ENCODE measurements around the gene CLDN6. TPM values are rescaled to one million over a fixed set of nuclear protein-coding genes. Genes with fewer than 3 reads are reported as not detected.

The CLDN6 gene
- total RNA-seq, 1 experiment from 2014 or later, result 528 TPM

GRCh38 chr16:3042376-3042775 is 24.4 kb upstream of the CLDN6 start:
- no peak overlapping the region for H3K4me3 ChIP-seq (ENCODE audit: insufficient read depth, low read depth, low read length)
- peaks cover 17% of the 10 kb centered on the region for H3K27me3 ChIP-seq (ENCODE audit: control insufficient read depth, insufficient read depth, low read length)
- no peaks in the 10 kb centered on the region for H3K36me3 ChIP-seq (replicated peaks; ENCODE audit: control insufficient read depth, insufficient read depth, low read length)
- no peak for DNase-seq

- H3K4me3 ChIP-seq (ENCODE audit: insufficient read depth, low read depth, low read length), result no peak overlapping the region
- peak; percentile 45 for DNase-seq
- H3K27me3 ChIP-seq (ENCODE audit: control insufficient read depth, insufficient read depth, low read length), result peaks cover 27% of the 10 kb centered on the region
- H3K36me3 ChIP-seq (replicated peaks; ENCODE audit: control insufficient read depth, insufficient read depth, low read length), result no peaks in the 10 kb centered on the region; the same call in 1 of the 2 replicates
These were observed 20.9 kb upstream of the CLDN6 start for GRCh38 chr16:3038896-3039295.

GRCh38 chr16:3038256-3038655 is 20.3 kb upstream of the CLDN6 start:
- H3K27me3 ChIP-seq (ENCODE audit: control insufficient read depth, insufficient read depth, low read length), result peaks cover 27% of the 10 kb centered on the region
- DNase-seq, result peak; percentile 87
- H3K36me3 ChIP-seq (replicated peaks; ENCODE audit: control insufficient read depth, insufficient read depth, low read length), result no peaks in the 10 kb centered on the region; the same call in 1 of the 2 replicates
- H3K4me3 ChIP-seq (ENCODE audit: insufficient read depth, low read depth, low read length), result no peak overlapping the region

- no peaks in the 10 kb centered on the region; the same call in 1 of the 2 replicates for H3K36me3 ChIP-seq (replicated peaks; ENCODE audit: control insufficient read depth, insufficient read depth, low read length)
- H3K4me3 ChIP-seq (ENCODE audit: insufficient read depth, low read depth, low read length), result peak within 1 kb of the TSS; percentile 55
- H3K27me3 ChIP-seq (ENCODE audit: control insufficient read depth, insufficient read depth, low read length), result peaks cover 27% of the 10 kb centered on the region
- peak; percentile 96 for DNase-seq
These were observed 18.8 kb upstream of the CLDN6 start, which contains the start of gene BICDL2 for GRCh38 chr16:3036726-3037315. Gene BICDL2, minus strand, starts transcription at chr16:3036944. Its CDS starts 1,448 bp downstream, at chr16:3035496.

- Histone ChIP-seq H3K36me3 (replicated peaks; ENCODE audit: control insufficient read depth, insufficient read depth, low read length) (no peaks in the 10 kb centered on the region; the same call in 1 of the 2 replicates), H3K27me3 (ENCODE audit: control insufficient read depth, insufficient read depth, low read length) (peaks cover 27% of the 10 kb centered on the region), H3K4me3 (ENCODE audit: insufficient read depth, low read depth, low read length) (peak overlapping the region; percentile 55)
- DNase-seq, result peak; percentile 87
These were observed 18.2 kb upstream of the CLDN6 start for GRCh38 chr16:3035972-3036725.

- Histone ChIP-seq H3K4me3 (ENCODE audit: insufficient read depth, low read depth, low read length) (peak overlapping the region; percentile 55; the same call in 1 of the 2 replicates), H3K36me3 (replicated peaks; ENCODE audit: control insufficient read depth, insufficient read depth, low read length) (no peaks in the 10 kb centered on the region; the same call in 1 of the 2 replicates), H3K27me3 (ENCODE audit: control insufficient read depth, insufficient read depth, low read length) (peaks cover 29% of the 10 kb centered on the region)
- DNase-seq, result peak; percentile 61
These were observed 17.4 kb upstream of the CLDN6 start for GRCh38 chr16:3035289-3035971.

GRCh38 chr16:3032624-3033023 is 14.6 kb upstream of the CLDN6 start:
- H3K27me3 ChIP-seq (ENCODE audit: control insufficient read depth, insufficient read depth, low read length), result peaks cover 40% of the 10 kb centered on the region
- H3K4me3 ChIP-seq (ENCODE audit: insufficient read depth, low read depth, low read length), result no peak overlapping the region
- no peaks in the 10 kb centered on the region; the same call in 1 of the 2 replicates for H3K36me3 ChIP-seq (replicated peaks; ENCODE audit: control insufficient read depth, insufficient read depth, low read length)
- DNase-seq, result no peak

- peak; percentile 51 for DNase-seq
- Histone ChIP-seq H3K4me3 (ENCODE audit: insufficient read depth, low read depth, low read length) (no peak overlapping the region), H3K36me3 (replicated peaks; ENCODE audit: control insufficient read depth, insufficient read depth, low read length) (peaks cover 13% of the 10 kb centered on the region), H3K27me3 (ENCODE audit: control insufficient read depth, insufficient read depth, low read length) (peaks cover 22% of the 10 kb centered on the region)
These were observed 12.5 kb upstream of the CLDN6 start for GRCh38 chr16:3030222-3031212.

- DNase-seq, result peak; percentile 63
- Histone ChIP-seq H3K4me3 (ENCODE audit: insufficient read depth, low read depth, low read length) (no peak overlapping the region), H3K36me3 (replicated peaks; ENCODE audit: control insufficient read depth, insufficient read depth, low read length) (peaks cover 13% of the 10 kb centered on the region), H3K27me3 (ENCODE audit: control insufficient read depth, insufficient read depth, low read length) (peaks cover 19% of the 10 kb centered on the region)
These were observed 11.7 kb upstream of the CLDN6 start for GRCh38 chr16:3029491-3030221.

GRCh38 chr16:3028716-3029319 is 10.8 kb upstream of the CLDN6 start:
- H3K4me3 ChIP-seq (ENCODE audit: insufficient read depth, low read depth, low read length), result no peak overlapping the region
- peak; percentile 36 for DNase-seq

GRCh38 chr16:3027983-3028715 is 10.2 kb upstream of the CLDN6 start:
- Histone ChIP-seq H3K4me3 (ENCODE audit: insufficient read depth, low read depth, low read length) (no peak overlapping the region), H3K36me3 (replicated peaks; ENCODE audit: control insufficient read depth, insufficient read depth, low read length) (peaks cover 13% of the 10 kb centered on the region), H3K27me3 (ENCODE audit: control insufficient read depth, insufficient read depth, low read length) (peaks cover 19% of the 10 kb centered on the region)
- peak; percentile 99 for DNase-seq

More at GRCh38 chr16:3028716-3029319, 10.8 kb upstream of the CLDN6 start:
- H3K27me3 ChIP-seq (ENCODE audit: control insufficient read depth, insufficient read depth, low read length), result peaks cover 19% of the 10 kb centered on the region
- peaks cover 13% of the 10 kb centered on the region for H3K36me3 ChIP-seq (replicated peaks; ENCODE audit: control insufficient read depth, insufficient read depth, low read length)

- H3K4me3 ChIP-seq (ENCODE audit: insufficient read depth, low read depth, low read length), result no peak overlapping the region
- DNase-seq, result peak; percentile 54
- peaks cover 19% of the 10 kb centered on the region for H3K27me3 ChIP-seq (ENCODE audit: control insufficient read depth, insufficient read depth, low read length)
- H3K36me3 ChIP-seq (replicated peaks; ENCODE audit: control insufficient read depth, insufficient read depth, low read length), result peaks cover 13% of the 10 kb centered on the region
These were observed 9.5 kb upstream of the CLDN6 start for GRCh38 chr16:3027489-3027795.
